Measurements from ENCODE around the gene EYS.
"Not testable (repeated sequence)": the region's sequence is repeated elsewhere in the genome, so short reads cannot be mapped to it uniquely, and the experiment has no call there.

The EYS gene

GRCh38 chr6:63864061-63864460 is 1843.0 kb downstream of the EYS start:
- TF ChIP-seq, protein P1, sequence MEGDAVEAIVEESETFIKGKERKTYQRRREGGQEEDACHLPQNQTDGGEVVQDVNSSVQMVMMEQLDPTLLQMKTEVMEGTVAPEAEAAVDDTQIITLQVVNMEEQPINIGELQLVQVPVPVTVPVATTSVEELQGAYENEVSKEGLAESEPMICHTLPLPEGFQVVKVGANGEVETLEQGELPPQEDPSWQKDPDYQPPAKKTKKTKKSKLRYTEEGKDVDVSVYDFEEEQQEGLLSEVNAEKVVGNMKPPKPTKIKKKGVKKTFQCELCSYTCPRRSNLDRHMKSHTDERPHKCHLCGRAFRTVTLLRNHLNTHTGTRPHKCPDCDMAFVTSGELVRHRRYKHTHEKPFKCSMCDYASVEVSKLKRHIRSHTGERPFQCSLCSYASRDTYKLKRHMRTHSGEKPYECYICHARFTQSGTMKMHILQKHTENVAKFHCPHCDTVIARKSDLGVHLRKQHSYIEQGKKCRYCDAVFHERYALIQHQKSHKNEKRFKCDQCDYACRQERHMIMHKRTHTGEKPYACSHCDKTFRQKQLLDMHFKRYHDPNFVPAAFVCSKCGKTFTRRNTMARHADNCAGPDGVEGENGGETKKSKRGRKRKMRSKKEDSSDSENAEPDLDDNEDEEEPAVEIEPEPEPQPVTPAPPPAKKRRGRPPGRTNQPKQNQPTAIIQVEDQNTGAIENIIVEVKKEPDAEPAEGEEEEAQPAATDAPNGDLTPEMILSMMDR (IDR thresholded peaks at IDR 0.05; ENCODE audit: low read depth, low read length) = no peak
- H3K4me3 ChIP-seq (ENCODE audit: low read depth, low read length) = no peak overlapping the region

GRCh38 chr6:63862486-63863198 is 1844.4 kb downstream of the EYS start:
- TF ChIP-seq, protein P1 (IDR thresholded peaks at IDR 0.05; ENCODE audit: low read depth, low read length) = no peak
- H3K4me3 ChIP-seq (ENCODE audit: low read depth, low read length) = no peak overlapping the region

GRCh38 chr6:63859528-63859927 is 1847.5 kb downstream of the EYS start:
- H3K4me3 ChIP-seq (ENCODE audit: low read depth, low read length) = no peak overlapping the region
- TF ChIP-seq, protein P1 (IDR thresholded peaks at IDR 0.05; ENCODE audit: low read depth, low read length) = no peak

DNA sequence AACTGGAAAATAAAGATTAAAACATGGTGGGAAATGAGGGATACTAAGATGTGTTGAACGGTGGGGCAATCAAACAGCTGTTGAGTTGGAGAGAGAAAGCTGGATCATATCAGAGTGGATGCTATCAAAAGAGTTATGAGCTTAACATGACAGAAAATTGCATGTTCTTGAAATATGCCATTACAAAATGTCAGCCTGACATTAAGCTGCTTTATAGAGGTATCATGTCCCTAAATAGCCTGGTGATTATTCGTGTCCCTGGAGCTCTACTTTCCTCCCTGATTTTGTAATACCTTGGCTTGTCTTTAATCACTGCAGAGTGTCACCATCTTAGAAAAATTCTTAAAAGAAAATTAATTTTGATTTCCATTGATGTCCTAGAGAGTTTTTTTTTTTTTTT is 1848.3 kb downstream of the EYS start:
- no peak overlapping the region for H3K4me3 ChIP-seq (ENCODE audit: low read depth, low read length)
- TF ChIP-seq, protein P1 (IDR thresholded peaks at IDR 0.05; ENCODE audit: low read depth, low read length) = no peak

DNA sequence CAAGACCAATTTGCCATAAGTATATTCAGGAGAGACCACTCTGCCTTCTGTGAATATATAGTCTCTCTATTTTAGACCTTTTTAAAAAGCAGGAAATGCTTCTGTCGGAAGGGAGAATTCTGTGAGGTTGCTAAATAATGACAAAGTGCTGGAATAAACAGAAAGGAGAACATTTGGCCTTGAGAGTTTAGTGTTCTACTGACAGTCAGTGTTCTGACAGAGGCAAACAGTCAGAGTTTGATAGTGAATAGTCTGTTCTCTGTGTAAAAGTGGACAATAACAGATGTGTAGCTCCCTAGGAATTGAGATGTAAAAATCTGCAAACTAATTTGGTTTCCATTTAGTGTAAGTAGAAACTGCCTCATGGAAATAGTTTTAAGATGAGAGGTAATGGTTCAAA is 1850.8 kb downstream of the EYS start:
- H3K4me3 ChIP-seq (ENCODE audit: low read depth, low read length) = no peak overlapping the region
- TF ChIP-seq, protein P1 (IDR thresholded peaks at IDR 0.05; ENCODE audit: low read depth, low read length) = no peak

- no peak overlapping the region for H3K4me3 ChIP-seq (ENCODE audit: low read depth, low read length)
- TF ChIP-seq, protein P1 (IDR thresholded peaks at IDR 0.05; ENCODE audit: low read depth, low read length) = no peak
Measured at GRCh38 chr6:63844287-63844686, 1862.7 kb downstream of the EYS start.

- TF ChIP-seq, protein P1 (IDR thresholded peaks at IDR 0.05; ENCODE audit: low read depth, low read length) = no peak
- H3K4me3 ChIP-seq (ENCODE audit: low read depth, low read length) = no peak overlapping the region
Measured at GRCh38 chr6:63839485-63839884, 1867.5 kb downstream of the EYS start.

DNA sequence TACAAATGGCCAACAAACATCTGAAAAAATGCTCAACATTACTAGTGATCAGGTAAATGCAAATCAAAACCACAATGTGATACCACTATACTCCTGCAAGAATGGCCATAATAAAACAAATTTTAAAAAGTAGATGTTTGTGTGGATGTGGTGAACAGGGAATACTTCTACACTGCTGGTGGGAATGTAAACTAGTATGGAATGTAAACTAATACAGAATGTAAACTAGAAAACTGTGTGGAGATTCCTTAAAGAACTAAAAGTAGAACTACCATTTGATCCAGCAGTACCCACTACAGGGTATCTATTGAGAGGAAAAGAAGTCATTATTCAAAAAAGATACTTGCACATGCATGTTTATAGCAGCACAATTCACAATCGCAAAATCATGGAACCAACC is 1878.3 kb downstream of the EYS start:
- H3K4me3 ChIP-seq (ENCODE audit: low read depth, low read length) = not testable (repeated sequence)
